HG03378 (cell line): ENCODE measurements around the gene CD59.
"Not testable (repeated sequence)": the region's sequence is repeated elsewhere in the genome, so short reads cannot be mapped to it uniquely, and the experiment has no call there.

Experiments
- ATAC-seq: cut with Tn5 transposase; IDR thresholded peaks from one replicate; pipeline ENCODE4 v1.9.1; 2021; ENCODE audit warnings: mild to moderate bottlenecking, moderate library complexity; ENCODE audit not compliant: unreplicated experiment

CD59 gene

GRCh38 chr11:33669598-33670249 lies 66.5 kb downstream of the CD59 start:
- ATAC-seq = no peak

- no peak for ATAC-seq
Measured at GRCh38 chr11:33668951-33669596, 67.1 kb downstream of the CD59 start.

- no peak for ATAC-seq
Measured at GRCh38 chr11:33668468-33668825, 67.8 kb downstream of the CD59 start.

GRCh38 chr11:33667819-33668467 lies 68.3 kb downstream of the CD59 start:
- no peak for ATAC-seq

GRCh38 chr11:33665350-33666106 lies 70.7 kb downstream of the CD59 start:
- ATAC-seq = no peak

- ATAC-seq = no peak
Measured at GRCh38 chr11:33664827-33665226, 71.4 kb downstream of the CD59 start.

GRCh38 chr11:33664166-33664565 lies 72.1 kb downstream of the CD59 start:
- no peak for ATAC-seq

GRCh38 chr11:33663121-33663520 lies 73.1 kb downstream of the CD59 start:
- ATAC-seq = no peak

- not testable (repeated sequence) for ATAC-seq
Measured at GRCh38 chr11:33661526-33661925, 74.7 kb downstream of the CD59 start.

GRCh38 chr11:33660962-33661361 lies 75.3 kb downstream of the CD59 start:
- no peak for ATAC-seq

- no peak for ATAC-seq
Measured at GRCh38 chr11:33659370-33660139, 76.7 kb downstream of the CD59 start.

GRCh38 chr11:33658195-33658900 lies 77.9 kb downstream of the CD59 start:
- no peak for ATAC-seq

- no peak for ATAC-seq
Measured at GRCh38 chr11:33657757-33658156, 78.5 kb downstream of the CD59 start.

GRCh38 chr11:33656768-33657167 lies 79.5 kb downstream of the CD59 start:
- ATAC-seq = no peak

- ATAC-seq = peak; percentile 79
Measured at GRCh38 chr11:33655842-33656600, 80.2 kb downstream of the CD59 start.

GRCh38 chr11:33654594-33654993 lies 81.6 kb downstream of the CD59 start:
- ATAC-seq = no peak
